GM18498 (cell line): ENCODE data around the gene ACTN4.
A peak's percentile ranks its signal among the peaks of the same experiment; 100 is the strongest.
"Not testable (repeated sequence)": the region's sequence is repeated elsewhere in the genome, so short reads cannot be mapped to it uniquely, and the experiment has no call there.

Experiments
- ATAC-seq: cut with Tn5 transposase; IDR thresholded peaks from one replicate; pipeline ENCODE4 v1.9.1; 2021; ENCODE audit warnings: mild to moderate bottlenecking, moderate library complexity; ENCODE audit not compliant: unreplicated experiment

The ACTN4 gene

GRCh38 chr19:38647368-38647965 lies at the start of gene ACTN4:
Gene ACTN4, plus strand, starts transcription at chr19:38647649. Its CDS starts 97 bp downstream, at chr19:38647746.
- peak; percentile 94 for ATAC-seq

GRCh38 chr19:38599722-38600121 lies 47.7 kb upstream of the ACTN4 start:
- no peak for ATAC-seq

- not testable (repeated sequence) for ATAC-seq
Observed at GRCh38 chr19:38602856-38603255, 44.6 kb upstream of the ACTN4 start.

GRCh38 chr19:38606131-38606530 lies 41.3 kb upstream of the ACTN4 start:
- no peak for ATAC-seq

- no peak for ATAC-seq
Observed at GRCh38 chr19:38614289-38614688, 33.2 kb upstream of the ACTN4 start.

- no peak for ATAC-seq
Observed at GRCh38 chr19:38615007-38615581, 32.4 kb upstream of the ACTN4 start.

- ATAC-seq, result no peak
Observed at GRCh38 chr19:38616265-38616664, 31.2 kb upstream of the ACTN4 start.

- ATAC-seq, result no peak
Observed at GRCh38 chr19:38617283-38617763, 30.1 kb upstream of the ACTN4 start.

GRCh38 chr19:38617764-38618589 lies 29.5 kb upstream of the ACTN4 start, which contains the start of gene MAP4K1:
Gene MAP4K1, minus strand, starts transcription at chr19:38617953. Its CDS starts 58 bp downstream, at chr19:38617895.
- peak; percentile 66 for ATAC-seq

- peak; percentile 69 for ATAC-seq
Observed at GRCh38 chr19:38618590-38619360, 28.7 kb upstream of the ACTN4 start, which contains the start of gene EIF3K. Gene EIF3K, plus strand, starts transcription at chr19:38619188. Its CDS starts 81 bp downstream, at chr19:38619269.

- no peak for ATAC-seq
Observed at GRCh38 chr19:38619361-38620174, 27.9 kb upstream of the ACTN4 start.

GRCh38 chr19:38624822-38625221 lies 22.6 kb upstream of the ACTN4 start:
- ATAC-seq, result no peak

- no peak for ATAC-seq
Observed at GRCh38 chr19:38626401-38626800, 21.0 kb upstream of the ACTN4 start.

GRCh38 chr19:38629568-38629967 lies 17.9 kb upstream of the ACTN4 start:
- ATAC-seq, result no peak

GRCh38 chr19:38631301-38631700 lies 16.1 kb upstream of the ACTN4 start:
- ATAC-seq, result not testable (repeated sequence)

GRCh38 chr19:38631811-38632475 lies 15.5 kb upstream of the ACTN4 start:
- not testable (repeated sequence) for ATAC-seq

- no peak for ATAC-seq
Observed at GRCh38 chr19:38632476-38633213, 14.8 kb upstream of the ACTN4 start.

- no peak for ATAC-seq
Observed at GRCh38 chr19:38634757-38635482, 12.5 kb upstream of the ACTN4 start.
